ENCODE measurements around the gene TCEAL6. TPM values are rescaled to one million over a fixed set of nuclear protein-coding genes. Genes with fewer than 3 reads are reported as not detected.
A peak's percentile ranks its signal among the peaks of the same experiment; 100 is the strongest.
"Not testable (repeated sequence)": the region's sequence is repeated elsewhere in the genome, so short reads cannot be mapped to it uniquely, and the experiment has no call there.

TCEAL6 gene
- polyA plus RNA-seq (ENCODE audit: insufficient read length in 4 of 4) = under 1 TPM; 0.17 to 0.49 (median 0.30) TPM

DNA sequence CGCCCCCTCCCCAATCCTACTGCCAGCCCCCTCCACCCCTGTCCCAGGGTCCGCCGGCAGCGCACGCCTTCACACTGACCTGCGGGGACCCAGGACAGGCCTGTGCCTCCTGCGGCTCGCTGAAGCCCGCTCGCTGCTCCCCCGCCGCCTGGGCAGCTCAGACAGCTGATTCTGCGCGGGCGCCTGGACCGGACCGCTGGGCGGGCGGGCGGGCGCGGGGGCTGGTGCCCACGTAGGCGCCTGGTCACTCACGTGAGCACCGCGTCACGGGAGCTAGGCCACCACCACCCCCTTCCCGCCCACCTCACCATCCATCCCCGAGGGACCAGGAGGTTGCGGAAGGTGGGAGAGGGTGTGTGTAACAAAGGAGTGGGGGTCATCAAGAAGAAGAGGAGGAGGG is at the start of gene TCEAL6:
Gene TCEAL6, minus strand, starts transcription at position 208 of the 400 bp plus-strand sequence.
- not testable (repeated sequence) for DNase-seq (ENCODE audit: low read depth in 4 of 4, low spot score in 3 of 4)

DNA sequence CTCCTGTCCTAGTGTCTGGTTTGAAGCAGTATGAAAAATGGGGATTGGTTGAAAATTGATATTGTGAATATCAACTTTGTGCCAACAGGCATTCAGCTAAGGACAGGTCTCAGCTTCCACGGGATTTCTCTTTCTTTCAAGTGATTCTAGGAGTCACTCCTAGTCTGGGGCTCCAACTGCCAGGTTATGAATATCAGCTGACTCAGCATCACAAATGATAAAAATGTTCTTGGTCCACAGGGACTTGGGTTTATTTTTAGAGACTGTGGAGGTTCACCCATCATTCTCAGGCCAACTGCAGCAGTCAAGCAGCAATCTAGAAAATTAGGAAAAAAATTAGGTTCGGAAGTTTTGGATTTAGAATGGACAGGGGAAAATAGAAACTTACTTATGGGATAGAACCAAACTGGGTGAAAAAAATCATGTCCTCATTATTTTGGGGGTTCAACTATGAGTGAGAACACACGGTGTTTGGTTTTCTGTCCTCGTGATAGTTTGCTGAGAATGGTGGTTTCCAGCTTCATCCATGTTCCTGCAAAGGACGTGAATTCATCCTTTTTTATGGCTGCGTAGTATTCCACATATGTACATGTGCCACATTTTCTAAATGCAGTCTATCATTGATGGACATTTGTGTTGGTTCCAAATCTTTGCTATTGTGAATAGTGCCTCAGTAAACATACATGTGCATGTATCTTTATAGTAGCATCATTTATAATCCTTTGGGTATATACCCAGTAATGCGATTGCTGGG is 43.9 kb upstream of the TCEAL6 start:
- DNase-seq (ENCODE audit: low read depth in 4 of 4, low spot score in 3 of 4) = no peak

DNA sequence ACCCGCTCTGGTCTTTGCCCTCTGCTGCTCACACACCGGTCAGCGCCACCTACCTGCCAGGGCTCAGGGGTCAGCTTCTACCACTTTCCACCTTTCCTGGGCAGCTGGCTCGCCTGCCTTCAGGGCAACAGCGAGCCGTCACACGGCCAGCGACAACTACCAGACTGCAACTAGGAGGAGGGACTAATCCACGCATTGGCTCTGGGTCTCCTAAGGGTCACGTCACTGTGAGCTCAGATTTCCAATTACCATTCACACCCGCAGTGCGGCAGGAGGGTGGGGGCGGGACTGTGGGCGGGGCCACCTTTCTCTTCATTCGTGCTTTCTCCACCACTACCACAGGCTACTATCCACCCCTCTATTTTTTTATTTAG is 13.5 kb upstream of the TCEAL6 start, which contains the start of gene BEX5:
Gene BEX5, minus strand, starts transcription at position 172 of the 374 bp plus-strand sequence. CDS start 1,712 bp downstream, outside the sequence.
- DNase-seq (ENCODE audit: low read depth in 4 of 4, low spot score in 3 of 4) = peak; percentile 32 to 49 (median 45)

DNA sequence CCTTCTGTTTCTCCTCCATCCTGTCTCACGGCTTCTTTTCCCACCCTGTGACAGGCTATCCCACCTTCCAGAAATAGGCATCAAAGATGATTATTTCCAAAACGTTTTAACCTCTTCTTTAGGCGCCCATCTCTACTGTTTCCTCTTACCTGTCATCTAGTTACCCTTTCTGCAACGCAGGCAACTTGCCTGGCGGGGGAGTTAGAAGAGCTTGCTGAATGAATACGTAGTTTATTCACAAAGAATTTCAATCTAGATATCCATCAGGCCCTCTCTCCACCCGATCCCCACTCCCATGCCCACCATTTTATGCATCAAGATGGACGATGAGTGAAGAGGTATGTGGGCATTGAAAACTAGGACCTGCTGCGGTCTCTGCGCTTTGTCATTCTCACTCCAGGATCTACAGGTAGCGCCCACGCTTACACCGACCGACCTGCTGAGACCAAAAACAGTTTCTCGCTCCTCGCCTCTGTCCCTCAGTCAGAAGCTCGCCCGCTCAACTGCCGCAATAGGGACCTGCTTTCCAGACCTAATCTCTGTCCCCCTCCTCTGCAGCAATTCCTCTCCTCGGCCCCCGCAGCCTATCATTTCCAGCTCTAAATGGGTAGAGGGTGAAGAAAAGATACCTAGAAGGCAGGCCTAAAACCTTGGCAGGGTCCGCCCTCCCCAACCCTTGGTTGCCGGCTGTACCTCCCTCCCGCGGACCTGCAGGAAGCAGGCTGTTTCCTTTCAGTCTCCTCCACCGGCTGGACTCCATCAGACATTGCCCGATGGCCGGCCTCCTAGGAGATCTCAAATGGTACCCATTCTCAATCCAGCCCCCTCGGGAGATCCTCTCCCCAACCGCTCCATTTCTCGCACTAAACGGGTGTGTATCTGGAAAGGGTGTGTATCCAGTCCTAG is 12.9 kb upstream of the TCEAL6 start:
- DNase-seq (ENCODE audit: low read depth in 4 of 4, low spot score in 3 of 4) = peak in 1 of 4 donors; percentile 5

DNA sequence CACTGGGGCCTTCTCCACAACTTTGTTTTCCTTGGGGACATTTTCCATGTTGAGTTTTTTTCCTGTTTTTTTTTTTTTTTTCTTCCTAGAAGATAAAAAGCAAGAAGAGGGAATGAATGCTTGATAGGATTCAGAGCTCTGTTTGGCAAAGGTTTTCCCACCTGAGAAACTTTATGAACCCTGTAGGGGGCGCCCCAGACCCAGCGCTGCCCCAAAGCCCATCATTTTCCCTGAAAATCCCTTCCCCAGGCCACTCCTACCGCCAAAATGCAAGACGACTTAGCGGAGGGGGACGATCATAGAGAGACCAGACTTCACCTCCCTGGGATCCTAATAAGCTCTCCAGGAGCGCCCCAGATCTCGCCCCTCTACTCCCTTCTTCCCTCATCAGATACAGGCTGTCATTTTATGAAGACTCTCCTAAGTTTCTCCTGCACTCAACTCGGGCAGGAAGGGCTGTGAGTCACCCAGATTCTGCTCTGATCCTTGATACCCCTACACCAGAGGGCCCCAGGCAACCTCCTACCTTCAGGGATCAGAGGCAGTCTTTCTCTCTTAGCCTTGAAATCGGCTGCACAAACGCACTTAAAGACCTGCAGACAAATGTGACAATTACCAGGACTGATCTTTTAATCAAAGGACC is 12.1 kb upstream of the TCEAL6 start:
- peak in 1 of 4 donors; percentile 0 for DNase-seq (ENCODE audit: low read depth in 4 of 4, low spot score in 3 of 4)

- DNase-seq (ENCODE audit: low read depth in 4 of 4, low spot score in 3 of 4) = not testable (repeated sequence)
These were observed 650 bp downstream of the TCEAL6 start for GRCh38 chrX:102141631-102142030.

- not testable (repeated sequence) for DNase-seq (ENCODE audit: low read depth in 4 of 4, low spot score in 3 of 4)
These were observed 1.4 kb downstream of the TCEAL6 start for GRCh38 chrX:102140876-102141275.

DNA sequence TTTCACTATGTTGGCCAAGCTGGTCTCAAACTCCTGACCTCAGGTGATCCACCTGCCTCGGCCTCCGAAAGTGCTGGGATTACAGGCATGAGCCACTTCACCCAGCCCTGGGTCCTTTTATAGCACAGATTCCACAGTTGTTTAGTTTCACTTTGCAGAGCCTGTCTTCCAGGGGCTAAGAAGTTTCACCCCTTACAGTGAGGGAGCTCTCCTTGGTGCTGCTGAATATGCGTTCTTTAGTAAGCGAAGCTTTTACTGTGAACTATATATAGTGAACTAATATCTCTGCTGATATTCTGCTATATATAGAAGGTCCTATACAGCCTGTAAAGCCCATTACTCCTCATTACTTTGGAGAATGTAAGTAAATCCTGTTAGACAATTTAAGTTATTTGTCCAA is 4.2 kb downstream of the TCEAL6 start:
- DNase-seq (ENCODE audit: low read depth in 4 of 4, low spot score in 3 of 4) = no peak

GRCh38 chrX:102129473-102129872 is 12.8 kb downstream of the TCEAL6 start:
- no peak for DNase-seq (ENCODE audit: low read depth in 4 of 4, low spot score in 3 of 4)

- no peak for DNase-seq (ENCODE audit: low read depth in 4 of 4, low spot score in 3 of 4)
These were observed 15.4 kb downstream of the TCEAL6 start for GRCh38 chrX:102126863-102127262.

DNA sequence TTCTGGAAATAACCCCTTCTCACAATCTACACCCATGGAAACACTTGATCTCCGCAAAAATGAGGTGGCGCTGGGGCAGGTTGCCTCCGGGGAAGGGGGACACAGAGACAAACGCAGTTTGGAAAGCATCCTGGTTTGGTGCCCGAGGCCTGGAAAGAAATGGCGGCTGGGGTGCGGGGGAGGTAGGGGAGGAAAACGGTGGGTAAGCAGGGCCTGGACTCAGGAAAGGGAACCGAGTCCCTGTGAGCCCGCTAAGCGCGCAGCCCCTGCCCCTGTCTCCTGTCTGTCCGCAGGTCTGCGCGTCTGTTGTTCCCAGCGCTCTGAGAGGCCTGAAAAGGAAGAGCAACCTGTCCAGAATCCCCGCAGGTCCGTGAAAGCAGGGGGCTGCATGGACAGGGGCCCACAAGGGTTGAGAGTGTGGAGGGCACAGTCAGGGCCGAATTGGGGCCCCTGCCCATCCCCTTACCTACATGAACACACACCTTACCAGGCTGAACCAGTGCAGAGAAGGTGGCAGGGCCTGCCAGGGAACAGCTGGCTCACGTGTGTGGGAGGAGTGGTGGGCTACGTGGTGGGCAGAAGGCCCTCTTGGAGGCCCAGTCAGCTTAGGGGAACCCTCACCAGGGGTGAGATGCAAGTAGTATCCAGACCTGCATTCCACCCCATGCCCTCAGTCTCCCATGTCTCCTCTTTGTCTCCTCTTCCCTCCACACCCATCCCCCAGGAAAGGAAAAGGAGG is 16.0 kb downstream of the TCEAL6 start:
- DNase-seq (ENCODE audit: low read depth in 4 of 4, low spot score in 3 of 4) = not testable (repeated sequence)

- DNase-seq (ENCODE audit: low read depth in 4 of 4, low spot score in 3 of 4) = peak in 1 of 4 donors; percentile 3
These were observed 16.8 kb downstream of the TCEAL6 start, which contains the start of gene TCEAL2 for GRCh38 chrX:102125436-102125835. Gene TCEAL2 (plus strand): TSS chrX:102125679. CDS start chrX:102126831, 1,152 bp downstream.

DNA sequence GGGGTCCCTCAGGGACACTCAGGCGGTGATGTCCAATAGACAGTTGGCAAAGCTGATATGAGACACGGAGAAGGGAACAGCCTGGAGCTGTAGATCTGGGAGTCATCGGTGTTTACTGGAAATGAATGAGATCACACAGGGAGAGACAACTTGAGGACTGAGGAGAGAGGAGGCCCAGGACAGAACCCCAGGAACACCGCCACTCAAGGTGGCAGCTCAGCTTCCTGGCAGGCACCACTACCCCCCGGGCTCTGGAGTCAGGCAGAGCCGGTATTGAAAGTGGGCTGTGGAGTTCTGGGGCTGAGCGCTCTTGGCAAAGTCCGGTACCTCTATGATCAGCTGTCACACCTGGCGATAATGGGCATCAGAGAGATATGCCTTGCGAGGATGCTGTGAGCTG is 17.3 kb downstream of the TCEAL6 start:
- DNase-seq (ENCODE audit: low read depth in 4 of 4, low spot score in 3 of 4) = not testable (repeated sequence)

DNA sequence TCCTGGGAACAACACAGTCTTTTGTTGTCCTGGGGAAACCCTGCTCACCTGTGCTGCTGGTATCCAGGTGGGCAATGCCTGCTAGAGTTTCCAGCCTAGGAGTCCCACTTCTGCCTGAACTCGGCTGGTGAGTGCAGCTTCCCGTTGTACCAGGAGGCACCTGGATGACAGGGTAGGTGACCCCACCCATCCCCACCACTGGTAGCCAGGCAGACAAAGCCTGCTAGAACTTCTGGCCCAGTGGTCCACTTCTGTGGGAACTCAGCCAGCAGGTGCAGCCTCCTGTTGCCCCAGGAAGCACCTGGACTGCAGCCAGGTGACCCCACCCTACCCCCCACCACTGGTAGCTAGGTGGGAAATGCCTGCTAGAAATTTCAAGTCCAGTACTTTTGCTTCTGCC is 26.5 kb downstream of the TCEAL6 start:
- no peak for DNase-seq (ENCODE audit: low read depth in 4 of 4, low spot score in 3 of 4)

GRCh38 chrX:102113367-102113766 is 28.9 kb downstream of the TCEAL6 start:
- no peak for DNase-seq (ENCODE audit: low read depth in 4 of 4, low spot score in 3 of 4)

Other genes starting within 250 kb of the TCEAL6 start
- gene ZMAT1, start 210.5 kb downstream of the TCEAL6 start, polyA plus RNA-seq (ENCODE audit: insufficient read length in 4 of 4) = 10 to 100 TPM; 23.1 to 38.9 (median 29.6) TPM
- gene TCEAL2, start 16.8 kb downstream of the TCEAL6 start, polyA plus RNA-seq (ENCODE audit: insufficient read length in 4 of 4) = 10 to 100 TPM; 14.9 to 24.7 (median 23.5) TPM
- 10 to 100 TPM in 2 of 4 donors, 1 to 10 TPM in 2; 9.2 to 16.1 (median 11.3) TPM for gene BEX5, start 13.5 kb upstream of the TCEAL6 start, polyA plus RNA-seq (ENCODE audit: insufficient read length in 4 of 4)
- under 1 TPM in 2 of 4 donors, not detected in 2; 0.30 to 0.36 TPM for gene TCP11X1, start 72.8 kb upstream of the TCEAL6 start, polyA plus RNA-seq (ENCODE audit: insufficient read length in 4 of 4)
- under 1 TPM in 3 of 4 donors, not detected in 1; 0.21 to 0.61 (median 0.30) TPM for gene NXF2, start 104.7 kb upstream of the TCEAL6 start, polyA plus RNA-seq (ENCODE audit: insufficient read length in 4 of 4)

All from right renal pelvis (tissue), 4 donors.